Neural cell (in vitro differentiated cells): ENCODE data around the gene ADORA2A. TPM values are rescaled to one million over a fixed set of nuclear protein-coding genes. Genes with fewer than 3 reads are reported as not detected.

ENCODE experiments used
- H2AFZ ChIP-seq: fragments of 200-600, 300-800 bp; sonication (generic), shearing (Covaris generic); 2 replicates; pipeline ENCODE4 v1.6.0; 2014; ENCODE audit warnings: low read depth, mild to moderate bottlenecking, antibody characterized with exemption, low read length, moderate library complexity
- H3F3A ChIP-seq: fragments of 200-600 bp; shearing (Covaris generic); 2 replicates; pipeline ENCODE4 v1.6.1; 2016; ENCODE audit warnings: mild to moderate bottlenecking, moderate library complexity, mixed read lengths, antibody characterized with exemption, low read length; ENCODE audit not compliant: insufficient read depth, poor library complexity, severe bottlenecking
- H3K27ac ChIP-seq: fragments of 200-600, 300-800 bp; sonication (generic), shearing (Covaris generic); 2 replicates; pipeline ENCODE4 v1.5.1; 2014; ENCODE audit warnings: mild to moderate bottlenecking, low read length, moderate library complexity
- H3K27me3 ChIP-seq: fragments of 300-800, 200-600 bp; sonication (generic), shearing (Covaris generic); 2 replicates; pipeline ENCODE4 v1.6.0; 2014; ENCODE audit warnings: mild to moderate bottlenecking, low read depth, low read length, moderate library complexity; ENCODE audit not compliant: insufficient read depth
- H3K36me3 ChIP-seq: fragments of 300-800, 200-600 bp; sonication (generic), shearing (Covaris generic); 2 replicates; pipeline ENCODE4 v1.5.1; 2014; ENCODE audit warnings: mild to moderate bottlenecking, antibody characterized with exemption, low read length, moderate library complexity; ENCODE audit not compliant: insufficient read depth
- H3K4me2 ChIP-seq: fragments of 300-800, 200-600 bp; sonication (generic), shearing (Covaris generic); 2 replicates; pipeline ENCODE4 v1.6.0; 2014; ENCODE audit warnings: mild to moderate bottlenecking, low read length
- H3K4me3 ChIP-seq: fragments of 300-800, 200-600 bp; sonication (generic), shearing (Covaris generic); 2 replicates; pipeline ENCODE4 v1.5.1; 2014; ENCODE audit warnings: mild to moderate bottlenecking, low read length, moderate library complexity
- H3K79me2 ChIP-seq: fragments of 200-600 bp; shearing (Covaris generic); replicated peaks from 2 replicates; pipeline ENCODE4 v1.6.0; 2014; ENCODE audit warnings: mild to moderate bottlenecking, low read length, moderate library complexity; ENCODE audit not compliant: insufficient read depth
- H3K9ac ChIP-seq: fragments of 300-800, 200-600 bp; sonication (generic), shearing (Covaris generic); 2 replicates; pipeline ENCODE4 v1.6.1; 2016; ENCODE audit warnings: mild to moderate bottlenecking, low read length, mixed read lengths
- H3K9me2 ChIP-seq: fragments of 200-600 bp; shearing (Covaris generic); 2 replicates; pipeline ENCODE4 v1.6.1; 2016; ENCODE audit warnings: mild to moderate bottlenecking, low read length, mixed read lengths; ENCODE audit not compliant: insufficient read depth
- H3K9me3 ChIP-seq: fragments of 200-600, 300-800 bp; sonication (generic), shearing (Covaris generic); 2 replicates; pipeline ENCODE4 v1.6.1; 2016; ENCODE audit warnings: mild to moderate bottlenecking, mixed run types, low read length, moderate library complexity, mixed read lengths
- H4K20me1 ChIP-seq: fragments of 200-600 bp; shearing (Covaris generic); 2 replicates; pipeline ENCODE4 v1.6.1; 2016; ENCODE audit warnings: mild to moderate bottlenecking, mixed run types; ENCODE audit not compliant: insufficient read depth
- CTCF ChIP-seq: fragments of 450-650 bp; IDR thresholded peaks from 2 replicates; pipeline ENCODE4 v1.5.1; 2014; ENCODE audit warnings: antibody characterized with exemption, mild to moderate bottlenecking, moderate library complexity; ENCODE audit not compliant: poor library complexity, severe bottlenecking
- EP300 ChIP-seq: fragments of 450-650 bp; conservative IDR thresholded peaks from 2 replicates; pipeline ENCODE4 v1.6.1; 2014; ENCODE audit warnings: antibody characterized with exemption, mild to moderate bottlenecking, moderate library complexity; ENCODE audit not compliant: poor library complexity, severe bottlenecking
- EZH2 ChIP-seq: fragments of 200-600, 300-800 bp; shearing (Covaris generic), sonication (generic); IDR thresholded peaks from 2 replicates; pipeline ENCODE4 v1.6.1; 2014; ENCODE audit warnings: antibody characterized with exemption, low read length, borderline replicate concordance, mild to moderate bottlenecking; ENCODE audit not compliant: insufficient read depth, poor library complexity, severe bottlenecking
- MXI1 ChIP-seq: fragments of 450-650 bp; conservative IDR thresholded peaks from 2 replicates; pipeline ENCODE4 v1.6.1; 2014; ENCODE audit warnings: antibody characterized with exemption, mild to moderate bottlenecking; ENCODE audit not compliant: poor library complexity, severe bottlenecking
- POLR2AphosphoS5 ChIP-seq: IDR thresholded peaks from 2 replicates; pipeline ENCODE4 v1.6.1; 2012
- RAD21 ChIP-seq: fragments of 450-650 bp; conservative IDR thresholded peaks from 2 replicates; pipeline ENCODE4 v1.6.1; 2014; ENCODE audit warnings: antibody characterized with exemption, mild to moderate bottlenecking, moderate library complexity
- SMC3 ChIP-seq: fragments of 450-650 bp; conservative IDR thresholded peaks from 2 replicates; pipeline ENCODE4 v1.6.1; 2014; ENCODE audit warnings: antibody characterized with exemption, mild to moderate bottlenecking, moderate library complexity; ENCODE audit not compliant: poor library complexity
- TAF1 ChIP-seq: IDR thresholded peaks from 2 replicates; pipeline ENCODE4 v1.6.1; 2012; ENCODE audit warnings: low read depth
- polyA plus RNA-seq: library from polyadenylated mRNA; depleted of rRNA; stranded (reverse); fragments of >200 nt; gene quantifications from 2 replicates; pipeline ENCODE4 v1.2.3, GENCODE V29; 2014
- TF ChIP-seq, protein P1 (sequence below): IDR thresholded peaks from 2 replicates; pipeline ENCODE4 v1.6.1; 2012; ENCODE audit warnings: borderline replicate concordance

The ADORA2A gene
- polyA plus RNA-seq, 1 donor from 2014 or later, result 2.9 TPM

DNA sequence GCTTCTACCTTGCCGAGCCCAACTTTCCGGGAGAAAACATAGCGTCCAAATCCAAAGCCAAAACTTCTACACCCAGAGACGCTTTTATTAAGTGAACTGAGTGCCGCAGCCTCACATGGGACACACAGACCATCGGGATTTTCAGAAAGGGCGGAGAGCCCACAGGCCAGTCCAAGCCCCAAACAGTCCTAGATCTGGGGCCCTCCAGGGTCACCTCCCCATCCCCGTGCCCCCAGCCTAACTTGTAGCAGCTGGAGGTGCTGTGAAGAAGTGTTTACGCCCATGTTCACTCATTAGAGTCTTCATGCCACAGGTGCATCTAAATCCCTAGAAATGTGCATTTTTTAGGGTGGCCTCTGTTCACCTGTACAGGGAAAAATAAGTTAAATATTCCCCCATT is 14.1 kb upstream of the ADORA2A start:
- Histone ChIP-seq H3K27ac (no peak overlapping the region), H3K4me2 (no peak overlapping the region), H3K79me2 (no peaks in the 10 kb centered on the region), H2AFZ (no peak overlapping the region), H4K20me1 (no peaks in the 10 kb centered on the region), H3K9me2 (no peaks in the 10 kb centered on the region), H3K4me3 (no peak overlapping the region), H3K27me3 (no peaks in the 10 kb centered on the region), H3K9ac (no peak overlapping the region), H3F3A (no peaks in the 10 kb centered on the region), H3K36me3 (no peaks in the 10 kb centered on the region), H3K9me3 (no peaks in the 10 kb centered on the region)
- TF ChIP-seq EP300, result no peak
- TF ChIP-seq RAD21, result no peak
- TF ChIP-seq, protein P1, sequence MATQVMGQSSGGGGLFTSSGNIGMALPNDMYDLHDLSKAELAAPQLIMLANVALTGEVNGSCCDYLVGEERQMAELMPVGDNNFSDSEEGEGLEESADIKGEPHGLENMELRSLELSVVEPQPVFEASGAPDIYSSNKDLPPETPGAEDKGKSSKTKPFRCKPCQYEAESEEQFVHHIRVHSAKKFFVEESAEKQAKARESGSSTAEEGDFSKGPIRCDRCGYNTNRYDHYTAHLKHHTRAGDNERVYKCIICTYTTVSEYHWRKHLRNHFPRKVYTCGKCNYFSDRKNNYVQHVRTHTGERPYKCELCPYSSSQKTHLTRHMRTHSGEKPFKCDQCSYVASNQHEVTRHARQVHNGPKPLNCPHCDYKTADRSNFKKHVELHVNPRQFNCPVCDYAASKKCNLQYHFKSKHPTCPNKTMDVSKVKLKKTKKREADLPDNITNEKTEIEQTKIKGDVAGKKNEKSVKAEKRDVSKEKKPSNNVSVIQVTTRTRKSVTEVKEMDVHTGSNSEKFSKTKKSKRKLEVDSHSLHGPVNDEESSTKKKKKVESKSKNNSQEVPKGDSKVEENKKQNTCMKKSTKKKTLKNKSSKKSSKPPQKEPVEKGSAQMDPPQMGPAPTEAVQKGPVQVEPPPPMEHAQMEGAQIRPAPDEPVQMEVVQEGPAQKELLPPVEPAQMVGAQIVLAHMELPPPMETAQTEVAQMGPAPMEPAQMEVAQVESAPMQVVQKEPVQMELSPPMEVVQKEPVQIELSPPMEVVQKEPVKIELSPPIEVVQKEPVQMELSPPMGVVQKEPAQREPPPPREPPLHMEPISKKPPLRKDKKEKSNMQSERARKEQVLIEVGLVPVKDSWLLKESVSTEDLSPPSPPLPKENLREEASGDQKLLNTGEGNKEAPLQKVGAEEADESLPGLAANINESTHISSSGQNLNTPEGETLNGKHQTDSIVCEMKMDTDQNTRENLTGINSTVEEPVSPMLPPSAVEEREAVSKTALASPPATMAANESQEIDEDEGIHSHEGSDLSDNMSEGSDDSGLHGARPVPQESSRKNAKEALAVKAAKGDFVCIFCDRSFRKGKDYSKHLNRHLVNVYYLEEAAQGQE, result no peak
- TF ChIP-seq EZH2, result no peak
- TF ChIP-seq POLR2AphosphoS5, result no peak
- no peak for TF ChIP-seq MXI1
- TF ChIP-seq CTCF, result no peak
- TF ChIP-seq SMC3, result no peak
- TF ChIP-seq TAF1, result no peak

GRCh38 chr22:24413736-24414385 is 13.5 kb upstream of the ADORA2A start:
- H3K9me3 ChIP-seq, result no peaks in the 10 kb centered on the region
- no peaks in the 10 kb centered on the region for H3F3A ChIP-seq
- H4K20me1 ChIP-seq, result no peaks in the 10 kb centered on the region
- no peak overlapping the region for H3K4me3 ChIP-seq
- no peak for TF ChIP-seq MXI1
- TF ChIP-seq POLR2AphosphoS5, result no peak
- no peak for TF ChIP-seq RAD21
- TF ChIP-seq SMC3, result no peak
- no peak for TF ChIP-seq TAF1
- no peak for TF ChIP-seq CTCF
- no peak for TF ChIP-seq EP300
- TF ChIP-seq EZH2, result no peak
- TF ChIP-seq, protein P1, result no peak
- no peak overlapping the region for H3K27ac ChIP-seq
- no peak overlapping the region for H3K9ac ChIP-seq
- H3K36me3 ChIP-seq, result no peaks in the 10 kb centered on the region
- H2AFZ ChIP-seq, result no peak overlapping the region
- no peak overlapping the region for H3K4me2 ChIP-seq
- no peaks in the 10 kb centered on the region for H3K27me3 ChIP-seq
- no peaks in the 10 kb centered on the region for H3K9me2 ChIP-seq
- no peaks in the 10 kb centered on the region for H3K79me2 ChIP-seq
